Keratinocyte (primary cell): Measurements from ENCODE around the gene TRIP4. TPM values are rescaled to one million over a fixed set of nuclear protein-coding genes. Genes with fewer than 3 reads are reported as not detected.

Source experiments
- DNase-seq: peaks from one replicate; pipeline ENCODE4 v3.0.0-alpha.2; 2011; ENCODE audit warnings: low read depth, missing footprints, low spot score
- FAIRE-seq: peaks from 2 replicates; lab custom pipeline; 2011; peaks lifted over from hg19 to GRCh38; lab: Jason Lieb, UNC
- H2AFZ ChIP-seq: 2 replicates; pipeline ENCODE4 v1.6.0; 2012; ENCODE audit warnings: low read length, control low read depth, inconsistent platforms; ENCODE audit not compliant: control insufficient read depth
- H3K27ac ChIP-seq: 2 replicates; pipeline ENCODE4 v1.5.1; 2011; ENCODE audit warnings: low read length; ENCODE audit not compliant: control insufficient read depth, insufficient read depth
- H3K27me3 ChIP-seq: 3 replicates; pipeline ENCODE4 v1.6.0; 2011; ENCODE audit warnings: low read length; ENCODE audit not compliant: control insufficient read depth, insufficient read depth; ENCODE audit errors: extremely low read depth
- H3K36me3 ChIP-seq, 2 experiments: 2 replicates in 1 of 2; 3 replicates in 1 of 2; pipeline ENCODE4 v1.5.1; 2011; ENCODE audit warnings: low read length in 2 of 2, mild to moderate bottlenecking in 1 of 2; ENCODE audit not compliant: control insufficient read depth in 2 of 2, insufficient read depth in 2 of 2; ENCODE audit errors: extremely low read depth in 1 of 2
- H3K4me1 ChIP-seq: 3 replicates; pipeline ENCODE4 v1.5.1; 2011; ENCODE audit warnings: low read length; ENCODE audit not compliant: control insufficient read depth, insufficient read depth; ENCODE audit errors: extremely low read depth
- H3K4me2 ChIP-seq: 3 replicates; pipeline ENCODE4 v1.6.0; 2011; ENCODE audit warnings: low read depth, low read length; ENCODE audit not compliant: control insufficient read depth, insufficient read depth; ENCODE audit errors: extremely low read depth
- H3K4me3 ChIP-seq, 3 experiments: fragments of 200-600 bp in 1 of 3; sonication (generic) in 1 of 3; 2 replicates in 2 of 3; 3 replicates in 1 of 3; pipeline ENCODE4 v1.5.1; 2011 to 2016; ENCODE audit warnings: low read length in 3 of 3, mild to moderate bottlenecking in 3 of 3, control low read depth in 2 of 3, inconsistent platforms in 1 of 3, low read depth in 1 of 3, mixed read lengths in 1 of 3, mixed run types in 1 of 3, moderate library complexity in 1 of 3; ENCODE audit not compliant: control insufficient read depth in 2 of 3, insufficient read depth in 2 of 3; ENCODE audit errors: extremely low read depth in 1 of 3
- H3K79me2 ChIP-seq: 2 replicates; pipeline ENCODE4 v1.6.0; 2012; ENCODE audit warnings: low read length; ENCODE audit not compliant: control insufficient read depth, insufficient read depth
- H3K9ac ChIP-seq: 3 replicates; pipeline ENCODE4 v1.6.0; 2011; ENCODE audit warnings: low read length; ENCODE audit not compliant: control insufficient read depth, insufficient read depth; ENCODE audit errors: extremely low read depth
- H3K9me1 ChIP-seq: 3 replicates; pipeline ENCODE4 v1.6.0; 2011; ENCODE audit warnings: low read length; ENCODE audit not compliant: control insufficient read depth, insufficient read depth; ENCODE audit errors: extremely low read depth
- H3K9me3 ChIP-seq: 2 replicates; pipeline ENCODE4 v1.5.1; 2012; ENCODE audit warnings: low read depth, low read length; ENCODE audit not compliant: control insufficient read depth
- H4K20me1 ChIP-seq: 3 replicates; pipeline ENCODE4 v1.6.0; 2011; ENCODE audit warnings: low read length; ENCODE audit not compliant: control insufficient read depth, insufficient read depth; ENCODE audit errors: extremely low read depth
- CTCF ChIP-seq, 3 experiments: IDR thresholded peaks in 1 of 3; conservative IDR thresholded peaks in 1 of 3; optimal IDR thresholded peaks in 1 of 3; 2 replicates in 2 of 3; 3 replicates in 1 of 3; pipeline versions ENCODE3 to v1.5.1; 2011; ENCODE audit warnings: low read length in 3 of 3, mild to moderate bottlenecking in 3 of 3, moderate library complexity in 2 of 3, control low read depth in 1 of 3, inconsistent platforms in 1 of 3; ENCODE audit not compliant: insufficient read depth in 2 of 3; ENCODE audit errors: extremely low read depth in 1 of 3
- EZH2 ChIP-seq: IDR thresholded peaks from one replicate; pipeline ENCODE4 v1.6.1; 2012; ENCODE audit warnings: inconsistent platforms, mild to moderate bottlenecking, low read length, moderate library complexity
- dilution Hi-C: fragments of 300-500 bp; cut with MboI; formaldehyde crosslinking; loops from one replicate; pipeline ENCODE4 v1.7.0; 2020; ENCODE audit warnings: low sequenced_read_pairs; ENCODE audit not compliant: extremely low pct_ligation_motif_present
- polyA plus RNA-seq, 5 experiments: library from polyadenylated mRNA; depleted of rRNA in 3 of 5; stranded (reverse) in 3 of 5; stranded (forward) in 1 of 5; unstranded in 1 of 5; fragments of >200 nt; gene quantifications; 1 replicate in 1 of 5; 2 replicates in 3 of 5; 3 replicates in 1 of 5; pipeline versions ENCODE4 v1.2.1 to v1.2.3, GENCODE V29; 2011 to 2012; ENCODE audit warnings: missing spikeins in 2 of 5, low read depth in 1 of 5, low replicate concordance in 1 of 5

TRIP4 gene
- polyA plus RNA-seq, 1 donor (not counting 4 experiments of a cell fraction or from before 2014, with no cell fraction given), result 31.5 TPM

DNA sequence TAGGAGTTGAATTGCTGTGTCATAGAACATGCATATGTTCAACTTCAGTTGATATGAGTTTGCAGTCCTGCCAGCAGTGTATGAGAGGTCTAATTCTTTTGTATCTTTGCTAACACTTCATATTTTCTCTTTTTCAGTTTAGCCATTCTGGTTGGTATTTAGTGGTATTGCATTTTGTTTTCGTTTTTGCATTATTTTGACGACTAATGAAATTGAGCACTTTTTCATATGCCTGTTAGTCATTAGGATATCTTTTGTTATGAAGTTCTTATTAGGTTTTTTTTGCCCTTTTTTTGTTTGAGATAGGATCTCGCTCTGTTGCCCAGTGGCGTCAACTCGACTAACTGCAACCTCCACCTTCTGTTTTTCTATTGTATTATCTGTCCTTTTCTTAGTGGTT, 9.2 kb downstream of the TRIP4 start:
- no peaks in the 10 kb centered on the region for H3K4me1 ChIP-seq
- no peaks in the 10 kb centered on the region for H3K27me3 ChIP-seq
- H3K9me3 ChIP-seq, result no peaks in the 10 kb centered on the region
- H3K36me3 ChIP-seq, result peaks cover 8 to 12% of the 10 kb centered on the region in 2 experiments
- no peak overlapping the region for H3K4me3 ChIP-seq
- H3K9ac ChIP-seq, result no peak overlapping the region
- dilution Hi-C loops, result no loop called here
- TF ChIP-seq EZH2 (no peak), CTCF (optimal IDR thresholded peaks at IDR 0.05 in 1 of 3, IDR thresholded peaks at IDR 0.05 in 1 of 3, conservative IDR thresholded peaks at IDR 0.05 in 1 of 3; ENCODE audit: extremely low read depth in 1 of 3, insufficient read depth in 2 of 3, low read length in 3 of 3) (no peak)
- FAIRE-seq (no peak), DNase-seq (no peak)
- no peaks in the 10 kb centered on the region for H3K9me1 ChIP-seq
- peaks cover 7% of the 10 kb centered on the region for H3K79me2 ChIP-seq
- no peaks in the 10 kb centered on the region for H4K20me1 ChIP-seq
- no peak overlapping the region for H3K4me2 ChIP-seq
- no peak overlapping the region for H2AFZ ChIP-seq
- no peak overlapping the region for H3K27ac ChIP-seq

DNA sequence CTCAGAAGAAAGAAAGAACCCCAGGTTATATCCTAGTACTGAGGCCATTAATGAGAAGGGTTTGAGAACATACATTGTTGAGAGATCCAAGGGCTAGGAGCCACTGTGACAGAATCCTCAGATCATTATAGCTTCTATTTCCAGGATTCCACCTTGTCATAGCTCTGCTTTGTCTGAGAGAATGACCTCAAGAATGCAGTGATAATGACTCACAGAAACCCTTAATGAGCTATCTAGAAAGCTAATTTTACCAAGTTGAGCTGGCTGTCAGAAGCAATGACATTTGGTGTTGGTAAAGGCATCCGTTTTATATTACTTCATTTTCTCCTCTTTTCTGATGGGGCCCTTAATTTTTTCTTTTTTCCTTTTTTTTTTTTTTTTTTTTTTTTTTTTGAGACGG, 10.9 kb downstream of the TRIP4 start:
- Histone ChIP-seq H2AFZ (no peak overlapping the region), H3K4me1 (no peaks in the 10 kb centered on the region), H3K79me2 (no peaks in the 10 kb centered on the region), H3K27ac (no peak overlapping the region), H3K9me1 (no peaks in the 10 kb centered on the region), H3K9me3 (no peaks in the 10 kb centered on the region), H3K4me2 (no peak overlapping the region), H3K36me3 (peaks cover 8 to 12% of the 10 kb centered on the region in 2 experiments), H3K9ac (no peak overlapping the region), H3K27me3 (no peaks in the 10 kb centered on the region), H4K20me1 (no peaks in the 10 kb centered on the region), H3K4me3 (no peak overlapping the region)
- DNase-seq (no peak), FAIRE-seq (no peak)
- dilution Hi-C loops, result no loop called here
- TF ChIP-seq CTCF (optimal IDR thresholded peaks at IDR 0.05 in 1 of 3, IDR thresholded peaks at IDR 0.05 in 1 of 3, conservative IDR thresholded peaks at IDR 0.05 in 1 of 3; ENCODE audit: extremely low read depth in 1 of 3, insufficient read depth in 2 of 3, low read length in 3 of 3) (no peak), EZH2 (no peak)
